Measurements from ENCODE around the gene HIRIP3. TPM values are rescaled to one million over a fixed set of nuclear protein-coding genes. Genes with fewer than 3 reads are reported as not detected.

The HIRIP3 gene
- polyA plus RNA-seq, 3 donors = 3.3 to 4.8 (median 3.7) TPM

GRCh38 chr16:29995911-29996765 is 721 bp upstream of the HIRIP3 start, which contains the start of gene INO80E:
TSS of gene INO80E (plus strand) at chr16:29996241. CDS start at chr16:29996311, 70 bp downstream.
- H3K27ac Mint-ChIP-seq = peak within 1 kb of the TSS; percentile 92 to 98 (median 97)
- H3K79me2 ChIP-seq (ENCODE audit: insufficient read depth, low read length) = peaks cover 16% of the 10 kb centered on the region
- H4K20me1 ChIP-seq (ENCODE audit: insufficient read depth, low read length) = peaks cover 2% of the 10 kb centered on the region
- TF ChIP-seq CTCF (IDR thresholded peaks at IDR 0.05) = no peak
- H3K4me2 ChIP-seq (replicated peaks; ENCODE audit: extremely low read depth, low read length, poor library complexity, severe bottlenecking) = peak within 1 kb of the TSS; percentile 99
- no peaks in the 10 kb centered on the region for H3K27me3 ChIP-seq (ENCODE audit: control insufficient read depth in 2 of 2, insufficient read depth in 2 of 2, low read length in 2 of 2)
- under 1% methylated on average over 62 of the region's 65 CpGs for WGBS (ENCODE audit: insufficient coverage)
- H3K9me3 ChIP-seq (replicated peaks in 1 of 2; ENCODE audit: control insufficient read depth in 1 of 2, insufficient read depth in 1 of 2, low read length in 2 of 2) = no peaks in the 10 kb centered on the region
- peak within 1 kb of the TSS; percentile 86 to 94 for H3K27ac ChIP-seq (ENCODE audit: low read depth in 1 of 2, low read length in 2 of 2)
- H3K4me1 Mint-ChIP-seq = peaks cover 23% of the 10 kb centered on the region
- H3K36me3 ChIP-seq (replicated peaks in 1 of 2; ENCODE audit: control insufficient read depth in 1 of 2, insufficient read depth in 2 of 2, low read length in 2 of 2) = peaks cover 30 to 59% of the 10 kb centered on the region in 2 donors
- peak within 1 kb of the TSS; percentile 99 for H2AFZ ChIP-seq (ENCODE audit: insufficient read depth, low read depth, low read length, poor library complexity, severe bottlenecking)
- no peaks in the 10 kb centered on the region for H3K9me3 Mint-ChIP-seq
- H3K4me1 ChIP-seq (ENCODE audit: control insufficient read depth in 1 of 2, insufficient read depth in 2 of 2, low read length in 2 of 2) = peaks cover 18 to 31% of the 10 kb centered on the region in 2 donors
- DNase-seq = peak; percentile 94 to 96 (median 96)
- intact Hi-C loops (cut with micrococcal nuclease) = loop anchor here (1.0 to 10.0 kb wide), 3 partner anchors 22 to 181 kb away; partner anchors contain the start of genes PAGR1 (in 1 of the 2), PRRT2 (in 1 of the 2) and TAOK2 (in 1 of the 2)
- H3K9ac ChIP-seq (ENCODE audit: insufficient read depth, low read length, poor library complexity, severe bottlenecking) = peak within 1 kb of the TSS; percentile 81
- H3K4me3 ChIP-seq (replicated peaks in 1 of 3; ENCODE audit: low read depth in 2 of 3, low read length in 3 of 3) = peak within 1 kb of the TSS; percentile 79 to 100 (median 100)
- H3K36me3 Mint-ChIP-seq = peaks cover 33 to 50% of the 10 kb centered on the region in 2 donors
- H3K4me3 Mint-ChIP-seq = peak within 1 kb of the TSS; percentile 91 to 98
- H3K27me3 Mint-ChIP-seq (ENCODE audit: low read depth in 3 of 3) = peaks cover 0 to 5% (median 0%) of the 10 kb centered on the region in 3 donors

- peaks cover 23% of the 10 kb centered on the region for H3K4me1 Mint-ChIP-seq
- Histone ChIP-seq H3K4me1 (ENCODE audit: control insufficient read depth in 1 of 2, insufficient read depth in 2 of 2, low read length in 2 of 2) (peaks cover 18 to 31% of the 10 kb centered on the region in 2 donors), H3K9ac (ENCODE audit: insufficient read depth, low read length, poor library complexity, severe bottlenecking) (peak overlapping the region; percentile 81), H3K4me2 (replicated peaks; ENCODE audit: extremely low read depth, low read length, poor library complexity, severe bottlenecking) (peak overlapping the region; percentile 99), H3K27ac (ENCODE audit: low read depth in 1 of 2, low read length in 2 of 2) (peak overlapping the region in 1 of 2 donors; percentile 86), H2AFZ (ENCODE audit: insufficient read depth, low read depth, low read length, poor library complexity, severe bottlenecking) (peak overlapping the region; percentile 99), H3K4me3 (replicated peaks in 1 of 3; ENCODE audit: low read depth in 2 of 3, low read length in 3 of 3) (peak overlapping the region; percentile 79 to 100 (median 100)), H3K36me3 (replicated peaks in 1 of 2; ENCODE audit: control insufficient read depth in 1 of 2, insufficient read depth in 2 of 2, low read length in 2 of 2) (peaks cover 37 to 59% of the 10 kb centered on the region in 2 donors), H3K79me2 (ENCODE audit: insufficient read depth, low read length) (peaks cover 16% of the 10 kb centered on the region), H4K20me1 (ENCODE audit: insufficient read depth, low read length) (no peaks in the 10 kb centered on the region), H3K9me3 (replicated peaks in 1 of 2; ENCODE audit: control insufficient read depth in 1 of 2, insufficient read depth in 1 of 2, low read length in 2 of 2) (no peaks in the 10 kb centered on the region), H3K27me3 (ENCODE audit: control insufficient read depth in 2 of 2, insufficient read depth in 2 of 2, low read length in 2 of 2) (no peaks in the 10 kb centered on the region)
- H3K27me3 Mint-ChIP-seq (ENCODE audit: low read depth in 3 of 3) = peaks cover 0 to 4% (median 0%) of the 10 kb centered on the region in 3 donors
- WGBS (ENCODE audit: insufficient coverage) = 9% methylated on average over 18 of the region's 24 CpGs
- no peak for DNase-seq
- peaks cover 35 to 49% of the 10 kb centered on the region in 2 donors for H3K36me3 Mint-ChIP-seq
- intact Hi-C loops (cut with micrococcal nuclease) = loop anchor here (5.0 to 10.0 kb wide), 2 partner anchors 180 to 763 kb away; partner anchors contain the start of genes PAGR1 (in 1 of the 2) and PRRT2 (in 1 of the 2)
- no peak for TF ChIP-seq CTCF (IDR thresholded peaks at IDR 0.05)
- no peaks in the 10 kb centered on the region for H3K9me3 Mint-ChIP-seq
- H3K27ac Mint-ChIP-seq = peak overlapping the region in 6 of 7 donors; percentile 8 to 98 (median 90)
- peak overlapping the region; percentile 91 to 98 for H3K4me3 Mint-ChIP-seq
Measured at GRCh38 chr16:29994600-29995323, 655 bp downstream of the HIRIP3 start.
